NOMO-1 treated with dmso at 0.1 percent for 144 hours (cell line): ENCODE measurements around the gene ARMC10.
"Not testable (repeated sequence)": the region's sequence is repeated elsewhere in the genome, so short reads cannot be mapped to it uniquely, and the experiment has no call there.

Experiments
- DNase-seq: peaks from one replicate; lab custom pipeline; 2025; ENCODE audit not compliant: unreplicated experiment; lab: John Stamatoyannopoulos, UW

Gene ARMC10

GRCh38 chr7:103077318-103077717 is 2.4 kb downstream of the ARMC10 start:
- DNase-seq = no peak

GRCh38 chr7:103078226-103078625 is 3.3 kb downstream of the ARMC10 start:
- not testable (repeated sequence) for DNase-seq

GRCh38 chr7:103079836-103080235 is 4.9 kb downstream of the ARMC10 start:
- DNase-seq = no peak

- DNase-seq = no peak
Measured at GRCh38 chr7:103080923-103081322, 6.0 kb downstream of the ARMC10 start.

- DNase-seq = no peak
Measured at GRCh38 chr7:103082497-103082896, 7.6 kb downstream of the ARMC10 start.

GRCh38 chr7:103083210-103083609 is 8.3 kb downstream of the ARMC10 start:
- DNase-seq = no peak

DNA sequence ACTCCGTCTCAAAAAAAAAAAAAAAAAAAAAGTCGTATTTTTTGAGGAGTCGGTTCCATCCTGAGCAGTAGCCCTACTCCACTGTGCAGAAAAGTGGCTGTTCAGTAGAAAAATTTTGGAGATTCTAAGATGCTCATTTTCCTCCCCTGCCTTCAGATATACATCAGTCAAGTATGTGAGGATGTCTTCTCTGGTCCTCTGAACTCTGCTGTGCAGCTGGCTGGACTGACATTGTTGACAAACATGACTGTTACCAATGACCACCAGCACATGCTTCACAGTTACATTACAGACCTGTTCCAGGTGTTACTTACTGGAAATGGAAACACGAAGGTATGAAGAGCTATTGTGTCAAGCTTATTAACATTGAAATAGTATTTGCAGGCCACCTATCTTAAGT is 17.4 kb downstream of the ARMC10 start:
- not testable (repeated sequence) for DNase-seq

GRCh38 chr7:103093429-103093828 is 18.5 kb downstream of the ARMC10 start:
- DNase-seq = no peak

DNA sequence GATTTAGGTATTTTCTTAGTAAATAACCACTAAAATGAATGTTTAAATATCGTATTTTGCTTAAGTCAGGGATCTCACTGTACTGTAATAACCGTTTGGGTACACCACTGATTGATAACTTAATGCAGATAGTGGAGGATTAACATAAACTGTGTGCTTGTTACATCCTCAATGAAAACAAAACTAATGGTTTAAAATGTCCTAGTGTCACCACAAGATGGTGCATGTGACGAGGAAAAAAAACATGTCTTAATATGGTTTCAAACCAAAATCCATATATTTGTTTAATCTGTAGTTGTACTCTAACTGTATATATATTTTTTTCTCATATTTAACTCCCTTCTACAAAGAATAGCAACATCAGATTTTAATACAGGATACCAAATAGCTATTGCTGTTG is 19.2 kb downstream of the ARMC10 start:
- no peak for DNase-seq

DNA sequence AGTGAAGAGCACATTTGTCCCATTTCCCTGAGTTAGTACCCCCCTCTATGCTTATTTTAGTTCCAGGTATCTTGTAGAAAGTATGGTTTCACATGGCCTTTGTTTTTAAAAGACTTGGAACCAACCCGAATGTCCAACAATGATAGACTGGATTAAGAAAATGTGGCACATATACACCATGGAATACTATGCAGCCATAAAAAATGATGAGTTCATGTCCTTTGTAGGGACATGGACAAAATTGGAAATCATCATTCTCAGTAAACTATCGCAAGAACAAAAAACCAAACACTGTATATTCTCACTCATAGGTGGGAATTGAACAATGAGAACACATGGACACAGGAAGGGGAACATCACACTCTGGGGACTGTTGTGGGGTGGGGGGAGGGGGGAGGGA is 20.6 kb downstream of the ARMC10 start:
- not testable (repeated sequence) for DNase-seq

DNA sequence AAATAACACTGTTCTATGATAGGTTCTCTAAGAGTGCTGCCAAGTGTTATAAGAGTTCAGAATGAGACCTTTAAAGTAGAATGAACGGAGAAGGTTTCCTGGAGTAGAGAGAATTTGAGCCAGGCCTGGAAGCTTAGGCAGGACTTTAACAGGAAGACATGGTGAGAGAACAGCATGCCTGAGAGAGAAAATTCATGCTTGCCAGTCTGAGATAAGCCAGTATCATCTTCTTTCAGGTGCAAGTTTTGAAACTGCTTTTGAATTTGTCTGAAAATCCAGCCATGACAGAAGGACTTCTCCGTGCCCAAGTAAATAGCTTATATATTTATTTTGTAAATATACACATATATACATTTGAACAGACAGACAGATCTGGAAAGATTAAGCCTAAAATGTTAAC is 22.1 kb downstream of the ARMC10 start:
- DNase-seq = no peak

DNA sequence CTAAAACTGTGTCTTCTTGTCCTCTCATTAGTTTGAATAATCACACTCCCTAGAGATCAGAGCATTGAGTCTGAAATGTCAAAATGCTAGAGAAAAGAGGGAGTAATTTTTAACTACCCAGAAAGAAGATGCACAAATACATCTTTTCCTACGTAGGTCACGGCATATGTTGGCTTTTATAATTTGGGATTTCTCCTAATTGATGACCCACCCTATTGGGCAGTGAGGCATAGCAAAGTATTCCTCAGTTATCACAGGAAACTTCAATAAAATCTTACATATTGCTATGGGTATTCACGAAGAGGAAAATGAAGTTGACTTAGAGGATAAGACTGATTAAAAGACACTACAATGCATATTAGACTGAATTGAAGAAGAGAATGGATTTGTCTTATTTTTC is 25.4 kb downstream of the ARMC10 start:
- DNase-seq = no peak

- DNase-seq = no peak
Measured at GRCh38 chr7:103101543-103101942, 26.6 kb downstream of the ARMC10 start.

- DNase-seq = no peak
Measured at GRCh38 chr7:103106005-103106702, 31.2 kb downstream of the ARMC10 start.

GRCh38 chr7:103106703-103107070 is 31.7 kb downstream of the ARMC10 start:
- DNase-seq = not testable (repeated sequence)

DNA sequence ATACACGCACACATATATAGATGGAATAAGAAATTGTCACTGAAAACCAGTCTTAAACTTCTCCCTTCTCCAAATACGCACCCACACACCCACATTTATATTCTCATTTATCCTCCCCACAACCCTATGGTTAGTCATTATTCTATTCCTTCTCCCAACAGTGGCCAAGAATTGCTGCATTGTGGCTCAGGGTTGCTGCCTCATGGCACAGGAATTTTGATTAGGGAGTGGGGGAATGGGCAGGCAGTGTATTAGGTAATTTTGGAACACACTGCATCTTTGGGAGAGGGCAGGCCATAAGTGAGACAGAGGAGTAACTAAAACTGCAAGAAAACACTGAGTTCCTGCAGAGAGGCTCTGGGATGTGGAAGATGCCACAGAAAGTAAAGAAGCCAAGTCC is 38.2 kb downstream of the ARMC10 start:
- DNase-seq = no peak

DNA sequence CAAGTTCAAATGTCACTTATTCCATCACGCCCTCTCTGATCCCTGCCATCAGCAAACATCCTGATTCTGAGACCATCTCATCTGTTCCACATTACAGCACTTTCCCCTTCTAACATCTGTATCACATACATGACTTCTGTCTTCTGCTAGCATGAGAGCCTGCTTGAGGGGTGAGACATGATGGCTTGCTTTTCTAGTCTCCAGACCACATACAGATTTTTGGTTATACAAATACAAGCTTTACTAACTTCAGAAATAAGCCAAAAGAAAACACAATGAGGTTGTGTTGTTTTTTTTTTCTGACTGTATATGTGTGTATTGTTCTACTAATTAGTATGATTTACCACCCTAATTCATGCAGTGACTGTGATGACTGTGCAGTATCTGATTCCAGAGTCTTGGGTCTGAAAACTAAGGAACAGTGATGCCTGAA is 39.7 kb downstream of the ARMC10 start:
- no peak for DNase-seq

- no peak for DNase-seq
Measured at GRCh38 chr7:103115771-103116170, 40.8 kb downstream of the ARMC10 start.

- DNase-seq = no peak
Measured at GRCh38 chr7:103116511-103116910, 41.6 kb downstream of the ARMC10 start.

- no peak for DNase-seq
Measured at GRCh38 chr7:103116991-103117390, 42.1 kb downstream of the ARMC10 start.

GRCh38 chr7:103117465-103117864 is 42.5 kb downstream of the ARMC10 start:
- no peak for DNase-seq

DNA sequence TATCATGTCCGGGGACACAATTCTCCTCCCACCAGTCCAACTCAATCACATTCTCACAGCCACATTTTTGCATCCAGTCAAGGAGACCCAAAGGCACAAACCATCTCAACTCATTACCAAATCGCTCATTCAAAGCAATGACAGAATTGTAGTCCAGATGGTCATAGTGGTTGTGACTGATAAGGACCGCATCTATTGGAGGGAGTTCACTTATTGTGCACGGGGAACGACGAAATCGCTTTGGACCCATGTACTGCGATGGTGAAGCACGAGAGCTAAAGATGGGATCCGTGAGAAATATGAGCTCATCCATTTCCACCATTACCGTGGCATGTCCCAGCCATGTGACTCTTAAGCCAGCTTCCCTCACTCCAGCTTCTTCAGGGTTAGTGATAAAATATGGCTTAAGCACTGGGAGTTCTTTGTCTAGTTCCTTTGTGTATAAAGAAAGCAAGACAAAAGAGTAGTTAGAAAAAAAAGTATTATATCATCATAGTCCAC is 44.9 kb downstream of the ARMC10 start:
- no peak for DNase-seq

- DNase-seq = no peak
Measured at GRCh38 chr7:103120362-103120761, 45.4 kb downstream of the ARMC10 start.
